Endothelial cell of umbilical vein (primary cell): ENCODE data around the gene TOB2. TPM values are rescaled to one million over a fixed set of nuclear protein-coding genes. Genes with fewer than 3 reads are reported as not detected.

Source experiments
- BruUV-seq: library from RNA; stranded (reverse); fragments of 400-500 nt; replicated peaks from 2 replicates; lab custom pipeline; 2021; lab: Mats Ljungman, UMichigan
- CTCF ChIA-PET: fragments of 300-600, 350-600 bp; sonication (Branson Sonifier 250); formaldehyde crosslinking; loops from one replicate; lab custom pipeline; 2021; ENCODE audit warnings: antibody characterized with exemption, inconsistent platforms; lab: Charles Lee
- POLR2A ChIA-PET: fragments of 300-600, 350-600 bp; sonication (Branson Sonifier 250); formaldehyde crosslinking; loops from one replicate; lab custom pipeline; 2021; ENCODE audit warnings: antibody characterized with exemption, inconsistent platforms; lab: Charles Lee
- DNase-seq: peaks from one replicate; pipeline ENCODE4 v3.0.0-alpha.2; 2011; ENCODE audit warnings: low read depth, low spot score
- FAIRE-seq: peaks from 2 replicates; lab custom pipeline; 2011; peaks lifted over from hg19 to GRCh38; lab: Jason Lieb, UNC
- H2AFZ ChIP-seq: 2 replicates; pipeline ENCODE4 v1.6.0; 2012; ENCODE audit warnings: low read depth, low read length, control low read depth, inconsistent platforms
- H3K27ac ChIP-seq: 2 replicates; pipeline ENCODE4 v1.5.1; 2011; ENCODE audit warnings: low read depth, mild to moderate bottlenecking, control low read depth, low read length, moderate library complexity; ENCODE audit not compliant: insufficient read depth
- H3K27me3 ChIP-seq, 2 experiments: 2 replicates each; pipeline versions ENCODE4 v1.6.0 to v1.6.1; 2011; ENCODE audit warnings: low read length in 2 of 2, mixed read lengths in 1 of 2; ENCODE audit not compliant: control insufficient read depth in 2 of 2, insufficient read depth in 2 of 2
- H3K36me3 ChIP-seq, 2 experiments: 2 replicates in 1 of 2; 3 replicates in 1 of 2; pipeline ENCODE4 v1.5.1; 2011; ENCODE audit warnings: low read length in 2 of 2, mild to moderate bottlenecking in 1 of 2, moderate library complexity in 1 of 2; ENCODE audit not compliant: control insufficient read depth in 2 of 2, insufficient read depth in 2 of 2; ENCODE audit errors: extremely low read depth in 1 of 2
- H3K4me1 ChIP-seq: 3 replicates; pipeline ENCODE4 v1.5.1; 2011; ENCODE audit warnings: mild to moderate bottlenecking, low read length; ENCODE audit not compliant: control insufficient read depth, insufficient read depth; ENCODE audit errors: extremely low read depth
- H3K4me2 ChIP-seq: 2 replicates; pipeline ENCODE4 v1.6.1; 2011; ENCODE audit warnings: low read length, control low read depth, mixed read lengths; ENCODE audit not compliant: insufficient read depth
- H3K4me3 ChIP-seq, 3 experiments: fragments of 200-600 bp in 1 of 3; sonication (generic), shearing (Covaris generic) in 1 of 3; replicated peaks in 1 of 3; 2 replicates each; pipeline ENCODE4 v1.5.1; 2011 to 2016; ENCODE audit warnings: control low read depth in 3 of 3, low read length in 3 of 3, mild to moderate bottlenecking in 2 of 3, inconsistent platforms in 1 of 3, low read depth in 1 of 3, moderate library complexity in 1 of 3; ENCODE audit not compliant: insufficient read depth in 1 of 3
- H3K79me2 ChIP-seq: 2 replicates; pipeline ENCODE4 v1.6.0; 2012; ENCODE audit warnings: low read length, inconsistent platforms; ENCODE audit not compliant: control insufficient read depth, insufficient read depth
- H3K9ac ChIP-seq: replicated peaks from 2 replicates; pipeline ENCODE3; 2011; ENCODE audit warnings: low read length, control low read depth; ENCODE audit not compliant: insufficient read depth; ENCODE audit errors: extremely low read depth
- H3K9me1 ChIP-seq: replicated peaks from 3 replicates; pipeline ENCODE4 v1.6.0; 2011; ENCODE audit warnings: mild to moderate bottlenecking, low read length; ENCODE audit not compliant: control insufficient read depth, insufficient read depth; ENCODE audit errors: extremely low read depth
- H3K9me3 ChIP-seq: replicated peaks from 2 replicates; pipeline ENCODE4 v1.5.1; 2012; ENCODE audit warnings: low read length, inconsistent platforms; ENCODE audit not compliant: control insufficient read depth, insufficient read depth
- H4K20me1 ChIP-seq: replicated peaks from 2 replicates; pipeline ENCODE3; 2011; ENCODE audit warnings: mild to moderate bottlenecking, low read length; ENCODE audit not compliant: control insufficient read depth, insufficient read depth; ENCODE audit errors: extremely low read depth
- CTCF ChIP-seq, 2 donors: IDR thresholded peaks; 1 replicate in 1 of 2; 2 replicates in 1 of 2; pipeline ENCODE4 v1.5.1; 2011; ENCODE audit warnings: low read length in 2 of 2, mild to moderate bottlenecking in 2 of 2, moderate library complexity in 2 of 2, control low read depth in 1 of 2, inconsistent platforms in 1 of 2, low read depth in 1 of 2; ENCODE audit not compliant: insufficient read depth in 1 of 2; ENCODE audit errors: extremely low read depth in 1 of 2
- EZH2 ChIP-seq: IDR thresholded peaks from 2 replicates; pipeline ENCODE4 v1.6.1; 2012; ENCODE audit warnings: borderline replicate concordance, low read depth, mild to moderate bottlenecking, moderate library complexity, low read length, inconsistent platforms; ENCODE audit not compliant: severe bottlenecking
- FOS ChIP-seq: IDR thresholded peaks from 2 replicates; pipeline ENCODE4 v1.6.1; 2011; ENCODE audit warnings: mild to moderate bottlenecking, low read length, moderate library complexity, borderline replicate concordance; ENCODE audit not compliant: insufficient read depth
- GATA2 ChIP-seq: IDR thresholded peaks from 2 replicates; pipeline ENCODE4 v1.7.0; 2011; ENCODE audit warnings: low read depth, mild to moderate bottlenecking, moderate library complexity, mixed read lengths, low read length; ENCODE audit not compliant: insufficient read length, insufficient read depth
- JUN ChIP-seq: IDR thresholded peaks from 2 replicates; pipeline ENCODE4 v1.6.1; 2011; ENCODE audit warnings: borderline replicate concordance, low read depth; ENCODE audit not compliant: insufficient read length, insufficient read depth
- MAX ChIP-seq: IDR thresholded peaks from 2 replicates; pipeline ENCODE4 v1.6.1; 2011; ENCODE audit not compliant: insufficient read depth, insufficient read length
- MYC ChIP-seq: IDR thresholded peaks from one replicate; pipeline ENCODE4 v1.6.1; 2011; ENCODE audit warnings: mild to moderate bottlenecking, low read depth, low read length
- POLR2A ChIP-seq: IDR thresholded peaks from 2 replicates; pipeline ENCODE4 v1.6.1; 2012; ENCODE audit warnings: low read depth, mild to moderate bottlenecking, control low read depth, low read length
- POLR2AphosphoS5 ChIP-seq: IDR thresholded peaks from 2 replicates; pipeline ENCODE4 v1.6.1; 2012; ENCODE audit warnings: low read depth, mild to moderate bottlenecking, control low read depth, low read length, moderate library complexity; ENCODE audit not compliant: insufficient read depth
- dilution Hi-C: fragments of 300-500 bp; cut with MboI; formaldehyde crosslinking; loops from one replicate; pipeline ENCODE4 v1.15.0; 2019; ENCODE audit warnings: low sequenced_read_pairs; ENCODE audit not compliant: extremely low pct_ligation_motif_present
- intact Hi-C: fragments of 100-400 bp; cut with micrococcal nuclease; formaldehyde crosslinking; loops from one replicate; pipeline ENCODE4 v1.10.0; 2022
- polyA plus RNA-seq, 4 experiments: library from polyadenylated mRNA; depleted of rRNA in 3 of 4; stranded (reverse) in 3 of 4; unstranded in 1 of 4; fragments of >200 nt; gene quantifications; 2 replicates each; pipeline versions ENCODE4 v1.2.1 to v1.2.3, GENCODE V29; 2011 to 2012; ENCODE audit warnings: missing spikeins in 1 of 4
- total RNA-seq: library from RNA; stranded (reverse); gene quantifications from 2 replicates; pipeline ENCODE4 v1.2.3, GENCODE V29; 2021

The TOB2 gene
- total and polyA plus RNA-seq, 2 donors (not counting 3 experiments of a cell fraction or from before 2014, with no cell fraction given) = 21.7 to 44.7 TPM

GRCh38 chr22:41429232-41429950 lies 17.2 kb downstream of the TOB2 start:
- CTCF ChIA-PET = no interaction called here
- Histone ChIP-seq H3K4me1 (no peaks in the 10 kb centered on the region), H3K4me3 (no peak overlapping the region), H3K9me1 (no peaks in the 10 kb centered on the region), H4K20me1 (no peaks in the 10 kb centered on the region), H3K27ac (no peak overlapping the region), H3K9me3 (no peaks in the 10 kb centered on the region), H3K36me3 (peaks cover 0 to 12% of the 10 kb centered on the region in 2 experiments), H3K9ac (no peak overlapping the region), H3K79me2 (no peaks in the 10 kb centered on the region), H3K27me3 (no peaks in the 10 kb centered on the region), H3K4me2 (no peak overlapping the region), H2AFZ (no peak overlapping the region)
- intact Hi-C loops (no loop called here), dilution Hi-C loops (no loop called here)
- FAIRE-seq (no peak), DNase-seq (no peak)
- BruUV-seq = no TSS peak
- POLR2A ChIA-PET = no interaction called here
- no peak for TF ChIP-seq FOS
- TF ChIP-seq POLR2AphosphoS5 = no peak
- no peak for TF ChIP-seq JUN

GRCh38 chr22:41425660-41426365 lies 20.8 kb downstream of the TOB2 start:
- BruUV-seq = no TSS peak
- no peaks in the 10 kb centered on the region for H4K20me1 ChIP-seq
- peaks cover 0 to 6% of the 10 kb centered on the region in 2 experiments for H3K36me3 ChIP-seq
- no peak overlapping the region for H3K4me2 ChIP-seq
- no peak overlapping the region for H3K4me3 ChIP-seq
- CTCF ChIA-PET = interaction anchor here (0.5 to 1.1 kb wide), 4 partner anchors 8 to 474 kb away, joined by 3 to 4 read pairs (median 3); partner anchors contain the start of gene RBX1
- POLR2A ChIA-PET = no interaction called here
- FAIRE-seq (no peak), DNase-seq (no peak)
- H3K9me1 ChIP-seq = no peaks in the 10 kb centered on the region
- no peaks in the 10 kb centered on the region for H3K4me1 ChIP-seq
- H3K9ac ChIP-seq = no peak overlapping the region
- H3K27me3 ChIP-seq = no peaks in the 10 kb centered on the region
- no peak overlapping the region for H2AFZ ChIP-seq
- TF ChIP-seq POLR2A (no peak), MAX (no peak), CTCF (IDR thresholded peaks at IDR 0.05; ENCODE audit: extremely low read depth in 1 of 2, insufficient read depth in 1 of 2, low read depth in 1 of 2, low read length in 2 of 2) (no peak), FOS (no peak), GATA2 (no peak), JUN (no peak), MYC (no peak), POLR2AphosphoS5 (no peak), EZH2 (no peak)
- H3K9me3 ChIP-seq = no peaks in the 10 kb centered on the region
- H3K79me2 ChIP-seq = no peaks in the 10 kb centered on the region
- no peak overlapping the region for H3K27ac ChIP-seq
- dilution Hi-C loops = no loop called here
- intact Hi-C loops = no loop called here
